HG03442 (cell line): ENCODE results near the gene MKRN1.
"Not testable (repeated sequence)": the region's sequence is repeated elsewhere in the genome, so short reads cannot be mapped to it uniquely, and the experiment has no call there.

Experiments used
- ATAC-seq: cut with Tn5 transposase; IDR thresholded peaks from one replicate; pipeline ENCODE4 v1.9.1; 2021; ENCODE audit warnings: mild to moderate bottlenecking, moderate library complexity; ENCODE audit not compliant: unreplicated experiment

Gene MKRN1

DNA sequence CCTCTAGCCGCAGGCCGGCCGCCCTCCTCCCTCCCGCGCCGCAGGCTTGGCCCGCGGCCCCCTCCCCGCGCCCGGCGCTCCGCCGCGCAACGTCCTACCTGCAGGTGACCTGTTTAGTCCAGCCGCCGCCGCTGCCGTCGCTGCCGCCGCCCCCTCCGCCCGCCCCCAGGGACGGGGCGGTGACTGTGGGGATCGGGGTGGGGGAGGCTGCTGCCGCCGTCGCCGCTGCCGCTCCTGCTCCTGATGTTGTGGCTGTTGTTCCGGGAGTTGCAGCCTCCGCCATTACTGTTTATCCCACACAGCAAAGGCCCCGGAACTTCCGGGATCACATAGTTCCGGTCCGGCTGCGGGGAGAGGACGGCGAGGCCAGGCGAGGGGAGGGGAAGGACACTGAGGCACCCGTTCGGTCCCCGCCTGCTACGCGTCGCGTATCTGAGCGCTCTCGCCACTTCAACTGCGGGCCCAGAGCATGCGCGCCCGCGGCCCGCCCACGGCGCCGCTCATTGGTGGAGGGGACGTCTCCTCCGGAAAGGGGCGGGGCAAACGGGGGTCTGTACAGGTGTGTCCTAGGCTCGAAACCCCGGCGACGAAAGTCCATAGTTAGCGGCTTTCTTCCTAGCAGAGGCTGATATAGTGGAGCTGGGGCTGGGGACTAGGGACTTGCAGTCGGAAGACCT lies at the start of gene MKRN1:
Gene MKRN1, minus strand, starts transcription at position 444 of the 677 bp plus-strand sequence. Its CDS starts 161 bp downstream, at position 283.
- peak; percentile 93 for ATAC-seq

GRCh38 chr7:140526787-140527664 lies 47.7 kb upstream of the MKRN1 start:
- no peak for ATAC-seq

- no peak for ATAC-seq
These were observed 46.9 kb upstream of the MKRN1 start for GRCh38 chr7:140526214-140526613.

DNA sequence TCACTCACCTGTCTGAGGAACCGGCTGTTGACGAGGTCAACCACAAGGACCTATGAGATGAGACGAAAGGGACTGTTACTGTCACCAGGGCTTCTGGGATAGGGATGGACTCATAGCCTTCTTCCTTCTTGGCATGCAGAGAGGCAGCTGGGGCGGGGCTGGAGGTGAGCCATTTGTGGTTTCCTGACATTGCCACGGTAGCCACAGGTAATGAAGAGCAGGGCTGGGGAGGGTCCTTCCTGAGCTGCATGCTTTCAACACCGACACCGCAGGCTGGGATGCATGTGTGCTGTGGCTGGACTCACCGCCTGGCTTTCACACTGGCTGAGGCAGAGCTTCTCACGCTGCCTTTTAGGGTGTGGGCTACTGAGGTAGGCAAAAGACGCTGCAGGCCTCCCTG lies 46.4 kb upstream of the MKRN1 start:
- ATAC-seq, result no peak

DNA sequence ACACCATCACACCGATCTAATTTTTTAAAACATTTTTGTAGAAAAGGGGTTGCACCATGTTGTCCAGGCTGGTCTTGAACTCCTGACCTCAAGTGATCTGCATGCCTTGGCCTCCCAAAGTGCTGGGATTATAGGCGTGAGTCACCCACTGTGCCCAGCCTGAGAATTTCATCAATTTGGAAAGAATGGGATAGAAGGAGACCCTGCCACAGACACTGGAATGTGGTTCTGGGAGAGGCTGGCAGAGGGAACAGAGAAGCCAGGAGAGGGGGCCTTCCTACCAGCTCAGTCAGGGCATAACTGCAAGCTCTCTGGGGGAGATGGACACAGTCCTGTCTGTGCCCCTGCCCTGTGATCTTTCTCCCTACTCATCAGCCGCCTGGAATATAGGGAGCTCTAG lies 42.1 kb upstream of the MKRN1 start:
- no peak for ATAC-seq

DNA sequence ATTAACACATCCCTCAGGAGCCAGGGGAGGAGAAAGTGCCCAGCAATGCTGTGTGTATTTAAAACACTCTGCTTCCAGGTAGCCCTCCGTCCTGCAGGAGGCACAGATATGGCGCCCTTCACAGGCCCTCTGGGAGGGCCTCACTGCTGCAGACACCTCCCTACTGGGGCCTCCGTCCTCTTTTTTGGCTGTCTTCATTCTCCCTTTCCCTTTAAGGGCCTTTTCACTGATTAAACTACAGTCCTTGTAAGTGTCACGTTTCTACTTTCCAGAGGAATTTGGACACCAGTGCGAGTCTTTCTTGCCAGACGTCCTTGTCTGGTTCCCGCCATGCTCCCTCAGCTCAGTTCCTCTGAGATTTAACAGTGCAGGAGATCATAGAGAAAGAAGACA lies 39.7 kb upstream of the MKRN1 start:
- ATAC-seq, result no peak

DNA sequence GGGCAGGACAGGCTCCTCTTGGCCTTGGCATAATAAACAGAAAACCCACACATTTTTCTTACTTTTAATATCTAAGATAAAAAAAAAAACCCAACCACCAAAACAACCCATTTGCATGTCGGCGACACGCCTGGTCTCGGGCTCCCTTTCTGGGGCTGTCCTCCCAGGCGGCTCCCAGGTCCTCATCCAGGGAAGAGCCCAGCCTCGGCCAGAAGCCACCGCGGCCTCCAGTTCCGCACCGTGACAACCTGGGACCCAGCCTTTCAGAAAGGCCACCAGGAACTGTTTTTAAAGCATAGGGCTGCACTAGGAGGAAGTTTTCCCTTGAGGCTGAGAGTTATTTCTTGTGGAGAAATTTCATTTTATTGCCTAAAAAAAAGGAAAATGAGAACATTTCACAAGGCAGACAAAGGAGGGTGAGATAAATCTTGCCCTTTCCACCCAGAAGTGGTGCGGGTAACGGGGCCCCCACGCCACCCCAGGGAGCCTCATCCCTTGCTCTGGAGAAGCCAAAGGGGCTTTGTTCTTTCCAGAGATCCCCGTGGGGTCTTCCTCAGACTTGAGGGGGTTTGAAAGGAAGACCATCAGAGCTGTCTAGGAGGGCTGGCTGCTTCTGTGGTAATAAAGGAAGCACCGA lies 39.2 kb upstream of the MKRN1 start:
- no peak for ATAC-seq

DNA sequence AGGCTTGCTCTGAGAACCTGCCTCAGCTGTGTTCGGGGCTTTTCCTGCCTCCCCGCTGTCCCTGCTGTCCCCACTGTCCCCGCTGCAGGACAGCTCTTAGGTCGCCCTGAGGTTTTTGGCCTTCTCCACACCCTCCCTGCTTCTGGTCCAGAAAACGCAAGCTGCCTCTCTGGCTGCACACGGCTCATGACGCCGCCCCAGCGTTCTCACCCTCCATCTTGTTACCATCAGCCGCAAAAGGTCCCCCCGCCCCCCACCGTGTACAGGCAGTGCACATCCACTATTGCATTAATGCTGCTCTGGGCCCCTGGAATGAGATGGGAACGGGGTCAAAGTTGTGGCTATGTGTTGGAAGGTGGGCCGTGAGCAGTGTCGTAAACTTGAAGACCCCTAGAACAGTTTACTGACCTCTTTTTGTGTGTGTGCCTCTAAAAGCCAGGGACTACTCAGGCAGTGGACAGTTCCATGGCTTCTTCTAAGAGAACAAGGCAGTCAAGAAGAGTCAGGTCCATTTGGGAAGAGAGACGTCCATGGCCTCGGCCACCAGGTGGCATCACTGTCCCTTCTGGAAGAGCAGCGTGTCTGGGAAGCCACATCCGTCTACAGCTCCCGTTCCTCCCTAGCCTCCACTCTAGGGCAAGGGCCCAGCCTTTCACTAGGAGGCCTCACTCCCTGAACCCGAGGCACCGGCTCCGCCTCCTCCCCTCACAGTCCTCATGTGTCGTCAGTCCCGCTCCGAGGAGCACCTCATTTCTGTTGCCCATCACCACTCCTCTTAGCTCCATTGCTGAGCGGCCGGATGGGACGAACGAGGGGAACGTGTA lies 38.5 kb upstream of the MKRN1 start:
- peak; percentile 49 for ATAC-seq

- no peak for ATAC-seq
These were observed 33.2 kb upstream of the MKRN1 start for GRCh38 chr7:140512317-140513000.

GRCh38 chr7:140509789-140510188 lies 30.5 kb upstream of the MKRN1 start:
- no peak for ATAC-seq

DNA sequence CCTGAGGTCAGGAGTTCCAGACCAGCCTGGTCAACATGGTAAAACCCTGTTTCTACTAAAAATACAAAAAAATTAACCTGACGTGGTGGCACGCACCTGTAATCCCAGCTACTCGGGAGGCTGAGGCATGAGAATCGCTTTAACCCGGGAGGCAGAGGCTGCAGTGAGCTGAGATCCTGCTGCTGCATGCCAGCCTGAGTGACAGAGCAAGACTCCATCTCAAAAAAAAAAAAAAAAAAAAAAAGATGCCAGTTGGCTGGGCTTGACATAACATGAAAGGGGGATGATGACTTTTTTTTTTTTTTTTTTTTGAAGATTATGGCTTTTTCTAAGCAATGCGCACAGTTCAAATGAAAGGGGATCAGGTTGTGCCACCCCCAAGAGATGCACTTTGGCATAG lies 28.3 kb upstream of the MKRN1 start:
- ATAC-seq, result not testable (repeated sequence)

- ATAC-seq, result peak; percentile 72
These were observed 27.6 kb upstream of the MKRN1 start for GRCh38 chr7:140506788-140507464.

GRCh38 chr7:140501966-140502365 lies 22.7 kb upstream of the MKRN1 start:
- ATAC-seq, result no peak

DNA sequence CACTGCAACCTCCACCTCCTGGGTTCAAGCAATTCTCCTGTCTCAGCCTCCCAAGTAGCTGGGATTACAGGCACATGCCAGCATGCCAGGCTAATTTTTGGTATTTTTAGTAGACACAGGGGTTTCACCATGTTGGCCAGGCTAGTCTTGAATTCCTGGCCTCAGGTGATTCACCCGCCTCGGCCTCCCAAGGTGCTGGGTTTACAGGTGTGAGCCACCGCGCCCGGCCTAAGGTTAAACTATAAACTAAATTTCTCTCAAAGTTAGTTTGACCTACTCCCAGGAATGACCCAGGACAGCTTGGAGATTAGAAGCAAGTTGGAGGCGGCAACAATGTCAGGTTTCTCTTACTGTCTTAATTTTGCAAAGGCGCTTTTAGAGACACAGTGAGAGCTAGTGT lies 18.5 kb upstream of the MKRN1 start:
- not testable (repeated sequence) for ATAC-seq

DNA sequence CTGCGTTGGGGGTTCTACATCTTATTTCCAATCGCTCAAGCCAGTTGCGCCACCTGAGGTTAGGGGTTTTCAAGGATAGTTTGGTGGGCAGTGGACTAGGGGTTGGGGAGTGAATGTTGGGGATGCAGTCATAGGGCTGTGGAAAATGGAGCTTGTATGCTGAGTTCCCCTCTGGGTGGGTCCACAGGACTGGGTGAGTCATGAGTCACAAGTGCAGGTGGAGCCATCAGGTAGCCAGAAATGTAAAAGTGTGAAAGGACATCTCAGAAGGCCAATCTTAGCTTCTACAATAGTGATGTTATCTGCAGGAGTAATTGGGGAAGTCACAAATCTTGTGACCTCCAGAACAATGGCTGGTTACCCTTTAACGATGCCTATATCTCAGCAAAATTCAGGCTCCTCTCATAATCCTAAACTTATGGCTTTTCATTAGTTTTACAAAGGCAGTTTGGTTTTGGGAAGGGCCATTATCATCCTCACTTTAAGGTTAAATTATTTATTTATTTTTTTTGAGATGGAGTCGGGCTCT lies 18.0 kb upstream of the MKRN1 start:
- ATAC-seq, result no peak

DNA sequence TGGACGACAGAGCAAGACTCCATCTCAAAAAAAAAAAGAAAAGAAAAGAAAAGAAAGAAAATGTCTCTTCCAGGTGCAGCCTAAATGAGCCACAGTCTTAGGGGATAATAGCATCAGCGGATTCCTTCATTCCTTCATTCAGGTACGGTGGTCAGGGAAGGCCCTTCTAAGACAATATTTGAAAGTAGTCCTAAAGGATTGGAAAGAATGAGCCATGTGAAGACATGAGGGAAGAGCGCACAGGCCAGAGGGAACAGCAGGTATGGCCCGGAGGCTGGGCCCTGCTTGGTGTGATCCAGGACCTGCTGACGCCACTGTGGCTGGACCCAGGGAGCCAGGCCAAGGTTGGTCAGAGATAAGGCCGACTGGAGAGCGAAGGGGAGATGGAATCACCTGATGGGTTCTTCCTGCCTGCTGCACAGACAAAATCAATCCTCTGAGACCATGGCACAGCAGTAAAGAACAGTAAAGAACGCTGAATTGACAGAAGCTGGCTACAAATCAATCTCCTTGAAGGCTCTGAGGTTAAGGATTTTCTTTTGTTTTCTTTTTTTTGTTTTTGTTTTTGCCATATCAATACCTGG lies 16.3 kb upstream of the MKRN1 start:
- ATAC-seq, result no peak

DNA sequence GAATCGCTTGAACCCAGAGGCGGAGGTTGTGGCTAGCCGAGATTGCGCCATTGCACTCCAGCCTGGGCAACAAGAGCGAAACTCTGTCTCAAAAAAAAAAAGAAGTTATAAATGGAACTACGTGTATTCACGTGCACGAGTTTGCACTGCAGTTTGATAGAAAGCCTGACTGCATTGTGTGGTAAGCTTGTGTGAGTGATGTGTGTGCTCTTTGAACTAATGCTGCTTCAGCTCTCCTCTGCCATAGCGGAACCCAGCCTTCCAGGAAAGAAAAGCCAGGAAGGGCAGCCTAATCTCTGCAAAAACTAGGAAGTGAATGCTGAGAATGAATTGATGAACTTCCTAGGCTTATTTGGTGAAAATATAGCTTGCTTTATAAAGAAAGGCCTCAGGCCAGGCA lies 15.6 kb upstream of the MKRN1 start:
- no peak for ATAC-seq

GRCh38 chr7:140489026-140489359 lies 9.7 kb upstream of the MKRN1 start:
- ATAC-seq, result no peak
